Keratinocyte (primary cell): ENCODE measurements around the gene FKBP10. TPM values are rescaled to one million over a fixed set of nuclear protein-coding genes. Genes with fewer than 3 reads are reported as not detected.

Experiments used
- DNase-seq: peaks from one replicate; pipeline ENCODE4 v3.0.0-alpha.2; 2011; ENCODE audit warnings: low read depth, missing footprints, low spot score
- FAIRE-seq: peaks from 2 replicates; lab custom pipeline; 2011; peaks lifted over from hg19 to GRCh38; lab: Jason Lieb, UNC
- H2AFZ ChIP-seq: 2 replicates; pipeline ENCODE4 v1.6.0; 2012; ENCODE audit warnings: low read length, control low read depth, inconsistent platforms; ENCODE audit not compliant: control insufficient read depth
- H3K27ac ChIP-seq: 2 replicates; pipeline ENCODE4 v1.5.1; 2011; ENCODE audit warnings: low read length; ENCODE audit not compliant: control insufficient read depth, insufficient read depth
- H3K27me3 ChIP-seq: 3 replicates; pipeline ENCODE4 v1.6.0; 2011; ENCODE audit warnings: low read length; ENCODE audit not compliant: control insufficient read depth, insufficient read depth; ENCODE audit errors: extremely low read depth
- H3K36me3 ChIP-seq, 2 experiments: 2 replicates in 1 of 2; 3 replicates in 1 of 2; pipeline ENCODE4 v1.5.1; 2011; ENCODE audit warnings: low read length in 2 of 2, mild to moderate bottlenecking in 1 of 2; ENCODE audit not compliant: control insufficient read depth in 2 of 2, insufficient read depth in 2 of 2; ENCODE audit errors: extremely low read depth in 1 of 2
- H3K4me1 ChIP-seq: 3 replicates; pipeline ENCODE4 v1.5.1; 2011; ENCODE audit warnings: low read length; ENCODE audit not compliant: control insufficient read depth, insufficient read depth; ENCODE audit errors: extremely low read depth
- H3K4me2 ChIP-seq: 3 replicates; pipeline ENCODE4 v1.6.0; 2011; ENCODE audit warnings: low read depth, low read length; ENCODE audit not compliant: control insufficient read depth, insufficient read depth; ENCODE audit errors: extremely low read depth
- H3K4me3 ChIP-seq, 3 experiments: fragments of 200-600 bp in 1 of 3; sonication (generic) in 1 of 3; 2 replicates in 2 of 3; 3 replicates in 1 of 3; pipeline ENCODE4 v1.5.1; 2011 to 2016; ENCODE audit warnings: low read length in 3 of 3, mild to moderate bottlenecking in 3 of 3, control low read depth in 2 of 3, inconsistent platforms in 1 of 3, low read depth in 1 of 3, mixed read lengths in 1 of 3, mixed run types in 1 of 3, moderate library complexity in 1 of 3; ENCODE audit not compliant: control insufficient read depth in 2 of 3, insufficient read depth in 2 of 3; ENCODE audit errors: extremely low read depth in 1 of 3
- H3K79me2 ChIP-seq: 2 replicates; pipeline ENCODE4 v1.6.0; 2012; ENCODE audit warnings: low read length; ENCODE audit not compliant: control insufficient read depth, insufficient read depth
- H3K9ac ChIP-seq: 3 replicates; pipeline ENCODE4 v1.6.0; 2011; ENCODE audit warnings: low read length; ENCODE audit not compliant: control insufficient read depth, insufficient read depth; ENCODE audit errors: extremely low read depth
- H3K9me1 ChIP-seq: 3 replicates; pipeline ENCODE4 v1.6.0; 2011; ENCODE audit warnings: low read length; ENCODE audit not compliant: control insufficient read depth, insufficient read depth; ENCODE audit errors: extremely low read depth
- H3K9me3 ChIP-seq: 2 replicates; pipeline ENCODE4 v1.5.1; 2012; ENCODE audit warnings: low read depth, low read length; ENCODE audit not compliant: control insufficient read depth
- H4K20me1 ChIP-seq: 3 replicates; pipeline ENCODE4 v1.6.0; 2011; ENCODE audit warnings: low read length; ENCODE audit not compliant: control insufficient read depth, insufficient read depth; ENCODE audit errors: extremely low read depth
- CTCF ChIP-seq, 3 experiments: IDR thresholded peaks in 1 of 3; conservative IDR thresholded peaks in 1 of 3; optimal IDR thresholded peaks in 1 of 3; 2 replicates in 2 of 3; 3 replicates in 1 of 3; pipeline versions ENCODE3 to v1.5.1; 2011; ENCODE audit warnings: low read length in 3 of 3, mild to moderate bottlenecking in 3 of 3, moderate library complexity in 2 of 3, control low read depth in 1 of 3, inconsistent platforms in 1 of 3; ENCODE audit not compliant: insufficient read depth in 2 of 3; ENCODE audit errors: extremely low read depth in 1 of 3
- EZH2 ChIP-seq: IDR thresholded peaks from one replicate; pipeline ENCODE4 v1.6.1; 2012; ENCODE audit warnings: inconsistent platforms, mild to moderate bottlenecking, low read length, moderate library complexity
- dilution Hi-C: fragments of 300-500 bp; cut with MboI; formaldehyde crosslinking; loops from one replicate; pipeline ENCODE4 v1.7.0; 2020; ENCODE audit warnings: low sequenced_read_pairs; ENCODE audit not compliant: extremely low pct_ligation_motif_present
- polyA plus RNA-seq, 5 experiments: library from polyadenylated mRNA; depleted of rRNA in 3 of 5; stranded (reverse) in 3 of 5; stranded (forward) in 1 of 5; unstranded in 1 of 5; fragments of >200 nt; gene quantifications; 1 replicate in 1 of 5; 2 replicates in 3 of 5; 3 replicates in 1 of 5; pipeline versions ENCODE4 v1.2.1 to v1.2.3, GENCODE V29; 2011 to 2012; ENCODE audit warnings: missing spikeins in 2 of 5, low read depth in 1 of 5, low replicate concordance in 1 of 5

FKBP10 gene
- polyA plus RNA-seq, 1 donor (not counting 4 experiments of a cell fraction or from before 2014, with no cell fraction given) = 0.38 TPM

GRCh38 chr17:41768682-41769288 is 44.0 kb upstream of the FKBP10 start:
- no peak for DNase-seq
- peaks cover 21% of the 10 kb centered on the region for H4K20me1 ChIP-seq
- no peaks in the 10 kb centered on the region for H3K9me3 ChIP-seq
- dilution Hi-C loops = no loop called here
- H3K79me2 ChIP-seq = peaks cover 58% of the 10 kb centered on the region
- no peak for TF ChIP-seq EZH2
- no peak for TF ChIP-seq CTCF (optimal IDR thresholded peaks at IDR 0.05 in 1 of 3, IDR thresholded peaks at IDR 0.05 in 1 of 3, conservative IDR thresholded peaks at IDR 0.05 in 1 of 3; ENCODE audit: extremely low read depth in 1 of 3, insufficient read depth in 2 of 3, low read length in 3 of 3)
- H3K9ac ChIP-seq = no peak overlapping the region
- no peak overlapping the region for H3K4me3 ChIP-seq
- FAIRE-seq = no peak
- H3K9me1 ChIP-seq = peaks cover 3% of the 10 kb centered on the region
- H3K27ac ChIP-seq = no peak overlapping the region
- H3K27me3 ChIP-seq = no peaks in the 10 kb centered on the region
- peaks cover 24% of the 10 kb centered on the region for H3K4me1 ChIP-seq
- no peak overlapping the region for H3K4me2 ChIP-seq
- H3K36me3 ChIP-seq = peaks cover 53 to 56% of the 10 kb centered on the region in 2 experiments
- no peak overlapping the region for H2AFZ ChIP-seq

GRCh38 chr17:41769346-41769862 is 43.4 kb upstream of the FKBP10 start:
- no peak overlapping the region for H3K4me3 ChIP-seq
- H4K20me1 ChIP-seq = peaks cover 21% of the 10 kb centered on the region
- DNase-seq = no peak
- peaks cover 30% of the 10 kb centered on the region for H3K4me1 ChIP-seq
- no peak overlapping the region for H3K4me2 ChIP-seq
- no peak overlapping the region for H3K9ac ChIP-seq
- no peak for FAIRE-seq
- H3K9me1 ChIP-seq = peaks cover 3% of the 10 kb centered on the region
- TF ChIP-seq EZH2 = no peak
- TF ChIP-seq CTCF (optimal IDR thresholded peaks at IDR 0.05 in 1 of 3, IDR thresholded peaks at IDR 0.05 in 1 of 3, conservative IDR thresholded peaks at IDR 0.05 in 1 of 3; ENCODE audit: extremely low read depth in 1 of 3, insufficient read depth in 2 of 3, low read length in 3 of 3) = no peak
- H3K27ac ChIP-seq = no peak overlapping the region
- peaks cover 60% of the 10 kb centered on the region for H3K79me2 ChIP-seq
- no peaks in the 10 kb centered on the region for H3K27me3 ChIP-seq
- H3K9me3 ChIP-seq = no peaks in the 10 kb centered on the region
- H3K36me3 ChIP-seq = peaks cover 49 to 52% of the 10 kb centered on the region in 2 experiments
- no peak overlapping the region for H2AFZ ChIP-seq
- dilution Hi-C loops = no loop called here
